PC-9 (cell line): ENCODE measurements around the gene SP140L.

Experiments used
- EZH2 ChIP-seq: fragments of 200-600 bp; sonication (generic); IDR thresholded peaks from 2 replicates; pipeline ENCODE4 v1.8.0; 2017; ENCODE audit warnings: antibody characterized with exemption, low read depth
- TF ChIP-seq, protein P1 (sequence below): fragments of 200-600 bp; sonication (generic); conservative IDR thresholded peaks from 2 replicates; pipeline ENCODE4 v1.6.1; 2017; ENCODE audit warnings: mixed run types, antibody characterized with exemption, mild to moderate bottlenecking, moderate library complexity

DNA sequence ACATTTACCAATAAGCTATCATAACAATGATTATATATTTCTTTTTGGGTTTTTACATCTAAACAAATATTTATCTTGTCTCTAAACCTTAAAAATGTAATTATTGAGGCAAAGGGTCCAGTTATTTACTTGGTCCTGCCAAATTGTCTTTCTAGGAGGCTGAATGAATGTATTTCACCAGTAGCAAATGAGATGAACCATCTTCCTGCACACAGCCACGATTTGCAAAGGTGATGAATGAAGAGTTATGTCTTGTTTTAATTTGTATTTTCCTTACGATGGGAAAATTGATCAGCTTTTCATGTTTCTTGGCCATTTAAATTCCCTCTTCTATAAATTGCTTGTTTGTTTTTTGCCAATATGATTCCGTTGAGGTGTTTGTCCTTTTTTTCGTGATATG is 90.4 kb downstream of the SP140L start:
- TF ChIP-seq, protein P1, sequence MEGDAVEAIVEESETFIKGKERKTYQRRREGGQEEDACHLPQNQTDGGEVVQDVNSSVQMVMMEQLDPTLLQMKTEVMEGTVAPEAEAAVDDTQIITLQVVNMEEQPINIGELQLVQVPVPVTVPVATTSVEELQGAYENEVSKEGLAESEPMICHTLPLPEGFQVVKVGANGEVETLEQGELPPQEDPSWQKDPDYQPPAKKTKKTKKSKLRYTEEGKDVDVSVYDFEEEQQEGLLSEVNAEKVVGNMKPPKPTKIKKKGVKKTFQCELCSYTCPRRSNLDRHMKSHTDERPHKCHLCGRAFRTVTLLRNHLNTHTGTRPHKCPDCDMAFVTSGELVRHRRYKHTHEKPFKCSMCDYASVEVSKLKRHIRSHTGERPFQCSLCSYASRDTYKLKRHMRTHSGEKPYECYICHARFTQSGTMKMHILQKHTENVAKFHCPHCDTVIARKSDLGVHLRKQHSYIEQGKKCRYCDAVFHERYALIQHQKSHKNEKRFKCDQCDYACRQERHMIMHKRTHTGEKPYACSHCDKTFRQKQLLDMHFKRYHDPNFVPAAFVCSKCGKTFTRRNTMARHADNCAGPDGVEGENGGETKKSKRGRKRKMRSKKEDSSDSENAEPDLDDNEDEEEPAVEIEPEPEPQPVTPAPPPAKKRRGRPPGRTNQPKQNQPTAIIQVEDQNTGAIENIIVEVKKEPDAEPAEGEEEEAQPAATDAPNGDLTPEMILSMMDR, result no peak
- TF ChIP-seq EZH2, result no peak
